H9 (cell line): ENCODE data around the gene EFCC1. TPM values are rescaled to one million over a fixed set of nuclear protein-coding genes. Genes with fewer than 3 reads are reported as not detected.

Experiments used
- DNase-seq: peaks from one replicate; pipeline ENCODE4 v3.0.0-alpha.2; 2017
- H2AFZ ChIP-seq: one replicate; pipeline ENCODE4 v1.6.1; 2013; ENCODE audit warnings: mild to moderate bottlenecking, low read length, control low read depth, moderate library complexity
- H2AK5ac ChIP-seq: 2 replicates; pipeline ENCODE4 v1.6.1; 2013; ENCODE audit warnings: low read length, control low read depth, mixed read lengths; ENCODE audit not compliant: insufficient read length
- H2BK120ac ChIP-seq: one replicate; pipeline ENCODE4 v1.6.1; 2013; ENCODE audit warnings: low read depth, mild to moderate bottlenecking, low read length, control low read depth, inconsistent platforms; ENCODE audit not compliant: poor library complexity, severe bottlenecking
- H2BK12ac ChIP-seq: 2 replicates; pipeline ENCODE4 v1.6.1; 2013; ENCODE audit warnings: low read length, control low read depth, mixed read lengths, low read depth; ENCODE audit not compliant: insufficient read length
- H2BK15ac ChIP-seq: 2 replicates; pipeline ENCODE4 v1.6.1; 2013; ENCODE audit warnings: low read depth, low read length, control low read depth
- H2BK20ac ChIP-seq: one replicate; pipeline ENCODE4 v1.6.1; 2013; ENCODE audit warnings: low read depth, mild to moderate bottlenecking, low read length, control low read depth, inconsistent platforms; ENCODE audit not compliant: poor library complexity, severe bottlenecking
- H2BK5ac ChIP-seq: 2 replicates; pipeline ENCODE4 v1.6.1; 2013; ENCODE audit warnings: low read length, control low read depth, mixed read lengths; ENCODE audit not compliant: insufficient read length
- H3K14ac ChIP-seq: 2 replicates; pipeline ENCODE4 v1.6.1; 2013; ENCODE audit warnings: low read length, control low read depth; ENCODE audit not compliant: insufficient read depth
- H3K18ac ChIP-seq: 2 replicates; pipeline ENCODE4 v1.6.1; 2013; ENCODE audit warnings: low read depth, mild to moderate bottlenecking, mixed read lengths, low read length, control low read depth; ENCODE audit not compliant: insufficient read length
- H3K23ac ChIP-seq: 2 replicates; pipeline ENCODE4 v1.6.1; 2013; ENCODE audit warnings: low read length, control low read depth, mixed read lengths, low read depth; ENCODE audit not compliant: insufficient read length
- H3K23me2 ChIP-seq: 2 replicates; pipeline ENCODE4 v1.6.1; 2013; ENCODE audit warnings: low read depth, mild to moderate bottlenecking, mixed read lengths, low read length, control low read depth; ENCODE audit not compliant: insufficient read length, poor library complexity, severe bottlenecking
- H3K27ac ChIP-seq: 2 replicates; pipeline ENCODE4 v1.5.1; 2013; ENCODE audit warnings: low read length, control low read depth, mixed read lengths, low read depth; ENCODE audit not compliant: insufficient read length
- H3K27me3 ChIP-seq: 2 replicates; pipeline ENCODE4 v1.6.1; 2013; ENCODE audit warnings: low read length, control low read depth, inconsistent platforms; ENCODE audit not compliant: insufficient read depth
- H3K4ac ChIP-seq: 2 replicates; pipeline ENCODE4 v1.6.1; 2013; ENCODE audit warnings: low read depth, mild to moderate bottlenecking, control low read depth, inconsistent platforms, low read length, moderate library complexity
- H3K4me1 ChIP-seq: 2 replicates; pipeline ENCODE4 v1.6.1; 2013; ENCODE audit warnings: low read length, control low read depth, inconsistent platforms; ENCODE audit not compliant: insufficient read depth
- H3K4me2 ChIP-seq: 2 replicates; pipeline ENCODE4 v1.6.1; 2013; ENCODE audit warnings: low read length, control low read depth, mixed read lengths; ENCODE audit not compliant: insufficient read length, insufficient read depth
- H3K56ac ChIP-seq: 2 replicates; pipeline ENCODE4 v1.6.1; 2013; ENCODE audit warnings: low read depth, mild to moderate bottlenecking, mixed read lengths, low read length, control low read depth; ENCODE audit not compliant: insufficient read length
- H3K79me1 ChIP-seq: 2 replicates; pipeline ENCODE4 v1.6.1; 2013; ENCODE audit warnings: low read depth, mild to moderate bottlenecking, moderate library complexity, low read length, control low read depth, inconsistent platforms; ENCODE audit not compliant: insufficient read depth, poor library complexity, severe bottlenecking
- H3K79me2 ChIP-seq: 2 replicates; pipeline ENCODE4 v1.6.1; 2013; ENCODE audit warnings: low read length, control low read depth, inconsistent platforms; ENCODE audit not compliant: insufficient read depth
- H3K9ac ChIP-seq: 2 replicates; pipeline ENCODE4 v1.6.1; 2013; ENCODE audit warnings: low read length, control low read depth, mixed read lengths; ENCODE audit not compliant: insufficient read length; ENCODE audit errors: extremely low read depth
- H3K9me3 ChIP-seq: one replicate; pipeline ENCODE4 v1.6.1; 2013; ENCODE audit warnings: low read depth, low read length, inconsistent platforms; ENCODE audit not compliant: control insufficient read depth
- H3T11ph ChIP-seq: one replicate; pipeline ENCODE4 v1.6.1; 2013; ENCODE audit warnings: mild to moderate bottlenecking, low read length, control low read depth, inconsistent platforms
- H4K20me1 ChIP-seq: one replicate; pipeline ENCODE4 v1.6.1; 2013; ENCODE audit not compliant: control insufficient read depth, insufficient read length, insufficient read depth
- H4K5ac ChIP-seq: 2 replicates; pipeline ENCODE4 v1.6.1; 2013; ENCODE audit warnings: low read depth, mild to moderate bottlenecking, mixed read lengths, low read length, control low read depth; ENCODE audit not compliant: insufficient read length
- H4K8ac ChIP-seq: replicated peaks from 2 replicates; pipeline ENCODE4 v1.6.1; 2013; ENCODE audit warnings: low read length, control low read depth, mixed read lengths, low read depth; ENCODE audit not compliant: insufficient read length
- H4K91ac ChIP-seq: 2 replicates; pipeline ENCODE4 v1.6.1; 2013; ENCODE audit warnings: low read depth, mild to moderate bottlenecking, moderate library complexity, mixed read lengths, low read length, control low read depth; ENCODE audit not compliant: insufficient read length
- H3K27ac Mint-ChIP-seq, 3 experiments: 2 replicates in 2 of 3; 3 replicates in 1 of 3; pipeline ENCODE4 v1.8.0; 2020 to 2021; ENCODE audit warnings: mixed read lengths in 3 of 3, mild to moderate bottlenecking in 1 of 3, moderate library complexity in 1 of 3
- H3K27me3 Mint-ChIP-seq: 2 replicates; pipeline ENCODE4 v1.8.0; 2021; ENCODE audit warnings: low read depth, mild to moderate bottlenecking, moderate library complexity, mixed read lengths
- H3K36me3 Mint-ChIP-seq, 3 experiments: 2 replicates in 2 of 3; 3 replicates in 1 of 3; pipeline ENCODE4 v1.8.0; 2020 to 2021; ENCODE audit warnings: low read depth in 3 of 3, mixed read lengths in 3 of 3; ENCODE audit not compliant: insufficient read depth in 1 of 3
- H3K4me1 Mint-ChIP-seq, 2 experiments: 2 replicates each; pipeline ENCODE4 v1.8.0; 2020; ENCODE audit warnings: mixed read lengths in 2 of 2
- H3K4me3 Mint-ChIP-seq, 2 experiments: 2 replicates in 1 of 2; 3 replicates in 1 of 2; pipeline ENCODE4 v1.8.0; 2020 to 2021; ENCODE audit warnings: mild to moderate bottlenecking in 2 of 2, mixed read lengths in 2 of 2, moderate library complexity in 1 of 2
- H3K9me3 Mint-ChIP-seq, 2 experiments: 2 replicates in 1 of 2; 3 replicates in 1 of 2; pipeline ENCODE4 v1.8.0; 2020; ENCODE audit warnings: mild to moderate bottlenecking in 2 of 2, mixed read lengths in 2 of 2, moderate library complexity in 1 of 2
- CTCF ChIP-seq: fragments of 200-600 bp; sonication (generic); conservative IDR thresholded peaks from 3 replicates; pipeline ENCODE4 v1.8.0; 2021; ENCODE audit warnings: antibody characterized with exemption, mild to moderate bottlenecking
- WGBS: extraction: QIAGEN DNeasy Blood & Tissue Kit; methylation state at CpG from one replicate; pipeline ENCODE4 v1.1.7; 2013; ENCODE audit warnings: missing lambda C conversion rate, low lambda C conversion rate, mixed read lengths; ENCODE audit not compliant: insufficient read length; ENCODE audit errors: extremely low coverage; 5-methylcytosine and 5-hydroxymethylcytosine counted together
- total RNA-seq: library from RNA; stranded (reverse); gene quantifications from 2 replicates; pipeline ENCODE4 v1.2.1, GENCODE V29; 2021

EFCC1 gene
- total RNA-seq, 1 experiment from 2014 or later = 0.09 TPM

GRCh38 chr3:128975276-128975675 lies 25.8 kb upstream of the EFCC1 start:
- no peak overlapping the region for H3T11ph ChIP-seq
- no peak overlapping the region for H2AK5ac ChIP-seq
- no peak overlapping the region for H3K18ac ChIP-seq
- Mint-ChIP-seq H3K9me3 (no peaks in the 10 kb centered on the region), H3K4me3 (no peak overlapping the region), H3K36me3 (no peaks in the 10 kb centered on the region), H3K4me1 (no peaks in the 10 kb centered on the region), H3K27ac (no peak overlapping the region), H3K27me3 (peaks cover 5% of the 10 kb centered on the region)
- no peaks in the 10 kb centered on the region for H3K4me1 ChIP-seq
- no peak overlapping the region for H2BK12ac ChIP-seq
- H2BK15ac ChIP-seq = no peak overlapping the region
- DNase-seq = no peak
- no peak overlapping the region for H3K56ac ChIP-seq
- TF ChIP-seq CTCF = no peak
- H4K5ac ChIP-seq = no peak overlapping the region
- no peak overlapping the region for H3K4ac ChIP-seq
- H2BK20ac ChIP-seq = no peak overlapping the region
- no peak overlapping the region for H3K23ac ChIP-seq
- no peak overlapping the region for H2BK5ac ChIP-seq
- no peak overlapping the region for H2AFZ ChIP-seq
- H4K91ac ChIP-seq = no peak overlapping the region
- H3K79me1 ChIP-seq = no peaks in the 10 kb centered on the region
- no peaks in the 10 kb centered on the region for H3K23me2 ChIP-seq
- 100% methylated on average over 1 of the region's 1 CpG for WGBS
- no peaks in the 10 kb centered on the region for H3K9me3 ChIP-seq
- H4K8ac ChIP-seq = no peak overlapping the region
- no peak overlapping the region for H3K27ac ChIP-seq
- H3K27me3 ChIP-seq = no peaks in the 10 kb centered on the region; the same call in 1 of the 2 replicates
- H3K4me2 ChIP-seq = no peak overlapping the region
- H3K79me2 ChIP-seq = no peaks in the 10 kb centered on the region
- H2BK120ac ChIP-seq = no peak overlapping the region
- H3K9ac ChIP-seq = no peak overlapping the region
- H4K20me1 ChIP-seq = no peaks in the 10 kb centered on the region
- H3K14ac ChIP-seq = no peak overlapping the region
